Cerebellar nuclear complex (tissue), 1 donor: ENCODE measurements around the gene AMBP.
"Not testable (repeated sequence)": the region's sequence is repeated elsewhere in the genome, so short reads cannot be mapped to it uniquely, and the experiment has no call there.

Experiments used
- DNase-seq, 2 experiments: peaks; one replicate each; lab custom pipeline; 2025; lab: John Stamatoyannopoulos, UW

AMBP gene

GRCh38 chr9:114091711-114092110 is 13.6 kb upstream of the AMBP start:
- no peak for DNase-seq

- no peak for DNase-seq
These were observed 12.7 kb upstream of the AMBP start for GRCh38 chr9:114090798-114091197.

- no peak for DNase-seq
These were observed 11.2 kb upstream of the AMBP start for GRCh38 chr9:114089206-114089840.

GRCh38 chr9:114088571-114089170 is 10.6 kb upstream of the AMBP start:
- DNase-seq = no peak

- no peak for DNase-seq
These were observed 9.6 kb upstream of the AMBP start for GRCh38 chr9:114087721-114088120.

- no peak for DNase-seq
These were observed 8.5 kb upstream of the AMBP start for GRCh38 chr9:114086607-114087006.

GRCh38 chr9:114086009-114086408 is 7.9 kb upstream of the AMBP start:
- no peak for DNase-seq

- no peak for DNase-seq
These were observed 7.3 kb upstream of the AMBP start for GRCh38 chr9:114085387-114085789.

- no peak for DNase-seq
These were observed 6.4 kb upstream of the AMBP start for GRCh38 chr9:114084282-114085073.

GRCh38 chr9:114083666-114084065 is 5.6 kb upstream of the AMBP start:
- no peak for DNase-seq

- DNase-seq = not testable (repeated sequence)
These were observed 4.8 kb upstream of the AMBP start for GRCh38 chr9:114082763-114083412.

- DNase-seq = peak in 1 of 2 experiments; percentile 77
These were observed 4.1 kb upstream of the AMBP start for GRCh38 chr9:114082017-114082762.

GRCh38 chr9:114081441-114082016 is 3.4 kb upstream of the AMBP start:
- no peak for DNase-seq

GRCh38 chr9:114080773-114081440 is 2.8 kb upstream of the AMBP start:
- no peak for DNase-seq

GRCh38 chr9:114080195-114080772 is 2.2 kb upstream of the AMBP start:
- no peak for DNase-seq

- no peak for DNase-seq
These were observed 669 bp upstream of the AMBP start for GRCh38 chr9:114078781-114079156.

GRCh38 chr9:114077162-114077837 is 800 bp downstream of the AMBP start:
- no peak for DNase-seq

GRCh38 chr9:114076237-114077161 is 1.6 kb downstream of the AMBP start:
- no peak for DNase-seq

GRCh38 chr9:114075602-114076001 is 2.5 kb downstream of the AMBP start:
- no peak for DNase-seq
